ENCODE measurements around the gene SLC38A3.
"Not testable (repeated sequence)": the region's sequence is repeated elsewhere in the genome, so short reads cannot be mapped to it uniquely, and the experiment has no call there.

SLC38A3 gene

GRCh38 chr3:50210510-50211367, 5.7 kb downstream of the SLC38A3 start:
- DNase-seq (ENCODE audit: low read depth) = no peak

GRCh38 chr3:50211368-50211717, 6.3 kb downstream of the SLC38A3 start:
- DNase-seq (ENCODE audit: low read depth) = not testable (repeated sequence)

- DNase-seq (ENCODE audit: low read depth) = no peak
These were observed 6.9 kb downstream of the SLC38A3 start for GRCh38 chr3:50211930-50212329.

DNA sequence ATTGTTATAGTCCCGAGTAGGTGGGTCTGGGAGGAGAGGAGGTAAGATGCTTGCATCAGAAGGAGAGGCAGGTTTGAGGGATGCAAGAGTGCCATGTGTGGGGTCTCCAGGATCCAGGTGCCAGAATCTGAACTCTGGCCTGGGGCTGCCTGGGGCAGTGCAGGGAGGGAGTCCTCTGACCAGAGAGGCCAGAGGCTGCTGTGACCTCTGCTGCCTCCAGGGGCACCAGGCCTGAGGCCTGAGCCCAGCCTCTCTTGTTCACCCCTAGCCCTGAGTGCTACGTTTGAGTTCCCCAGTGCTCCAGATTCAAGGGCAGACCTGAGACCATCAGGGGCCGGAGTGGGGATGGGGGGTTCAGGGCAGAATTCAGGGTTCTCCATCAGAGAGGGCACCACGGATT, 7.4 kb downstream of the SLC38A3 start:
- DNase-seq (ENCODE audit: low read depth) = no peak

DNA sequence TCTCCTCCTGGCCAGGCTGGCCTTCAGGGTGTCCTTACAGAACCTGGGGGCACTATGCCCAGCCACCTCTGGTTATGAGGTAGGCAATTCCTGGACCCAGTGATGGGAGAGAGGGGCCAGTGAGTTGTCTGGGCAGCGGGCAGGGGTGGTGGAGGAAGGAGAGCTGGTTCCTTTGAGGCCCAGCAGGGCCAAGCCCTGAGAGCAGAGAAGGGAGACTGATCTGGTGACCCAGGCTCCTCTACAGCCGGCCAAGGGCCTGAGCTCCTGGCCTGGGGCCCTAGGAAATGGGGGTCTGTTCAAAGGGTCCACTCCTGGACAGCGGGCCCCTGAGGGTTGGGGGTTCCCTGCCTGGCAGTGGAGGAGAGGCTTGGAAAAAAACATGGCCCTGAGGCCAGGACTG, 7.9 kb downstream of the SLC38A3 start:
- no peak for DNase-seq (ENCODE audit: low read depth)

- no peak for DNase-seq (ENCODE audit: low read depth)
These were observed 8.3 kb downstream of the SLC38A3 start for GRCh38 chr3:50213373-50213772.

DNA sequence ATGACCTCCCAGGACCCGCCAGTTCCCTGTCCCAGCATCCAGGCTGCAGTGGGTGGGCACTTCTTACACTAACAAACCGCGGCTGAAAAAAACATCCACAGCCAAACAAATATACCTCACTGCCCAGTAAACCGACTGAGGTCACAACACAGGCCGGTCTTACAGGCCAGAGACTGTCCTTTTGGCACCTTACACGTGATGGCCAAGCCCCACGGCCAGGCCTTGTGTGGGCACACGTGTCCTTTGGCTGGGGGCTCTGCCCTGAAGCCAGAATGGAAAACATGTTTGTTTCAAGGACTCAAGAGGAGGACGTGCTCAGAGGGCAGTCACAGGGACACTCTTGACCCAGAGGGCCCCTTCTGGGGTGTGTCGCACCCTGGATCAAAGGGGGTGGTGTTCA, 9.8 kb downstream of the SLC38A3 start:
- no peak for DNase-seq (ENCODE audit: low read depth)

DNA sequence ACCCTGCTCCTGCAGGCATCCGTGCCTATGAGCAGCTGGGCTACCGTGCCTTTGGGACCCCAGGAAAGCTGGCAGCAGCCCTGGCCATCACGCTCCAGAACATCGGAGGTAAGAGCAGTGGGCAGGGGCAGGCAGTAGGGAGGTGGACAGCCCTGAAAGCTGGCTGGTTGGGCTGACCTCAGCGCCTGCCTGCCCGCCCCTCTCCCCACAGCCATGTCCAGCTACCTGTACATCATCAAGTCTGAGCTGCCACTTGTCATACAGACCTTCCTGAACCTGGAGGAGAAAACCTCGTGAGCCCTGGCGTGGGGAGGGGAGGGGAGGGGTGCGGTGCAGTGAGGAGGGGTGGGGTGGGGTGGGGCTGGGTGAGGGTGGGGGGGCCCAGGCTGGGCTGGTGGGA, 10.5 kb downstream of the SLC38A3 start:
- no peak for DNase-seq (ENCODE audit: low read depth)

DNA sequence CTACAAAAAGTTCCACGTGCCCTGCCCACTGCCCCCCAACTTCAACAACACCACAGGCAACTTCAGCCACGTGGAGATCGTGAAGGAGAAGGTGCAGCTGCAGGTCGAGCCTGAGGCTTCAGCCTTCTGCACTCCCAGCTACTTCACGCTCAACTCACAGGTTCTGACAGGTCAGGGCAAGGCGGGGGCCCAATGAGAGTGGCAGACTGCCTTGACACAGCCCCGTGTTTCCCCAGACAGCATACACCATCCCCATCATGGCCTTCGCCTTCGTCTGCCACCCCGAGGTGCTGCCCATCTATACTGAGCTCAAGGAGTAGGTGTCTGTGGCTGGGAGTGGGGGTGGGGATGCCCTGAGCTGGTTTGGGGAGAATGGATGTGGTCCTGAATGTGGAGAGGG, 12.6 kb downstream of the SLC38A3 start:
- no peak for DNase-seq (ENCODE audit: low read depth)

GRCh38 chr3:50218448-50218847, 13.4 kb downstream of the SLC38A3 start:
- no peak for DNase-seq (ENCODE audit: low read depth)

- DNase-seq (ENCODE audit: low read depth) = no peak
These were observed 14.2 kb downstream of the SLC38A3 start for GRCh38 chr3:50219285-50219684.

DNA sequence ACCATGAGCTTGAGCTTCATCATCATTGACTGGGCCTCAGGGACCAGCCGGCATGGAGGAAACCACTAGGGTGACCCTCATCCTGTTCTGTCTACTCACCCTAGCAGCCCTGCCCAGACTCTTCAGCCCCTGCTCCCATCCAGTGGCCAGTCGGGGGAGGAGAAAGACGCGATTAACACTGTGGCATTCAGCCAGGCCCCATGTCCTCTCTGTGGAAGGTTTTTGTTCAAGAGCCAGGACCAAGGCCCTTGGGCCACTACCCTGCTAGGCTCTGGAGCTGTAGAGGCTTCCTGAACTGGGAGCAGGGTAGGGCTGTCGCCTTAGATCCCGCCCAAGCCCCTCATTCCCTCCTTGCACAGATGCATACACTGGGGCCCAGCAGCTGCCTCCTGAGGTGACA, 15.0 kb downstream of the SLC38A3 start:
- no peak for DNase-seq (ENCODE audit: low read depth)

GRCh38 chr3:50221051-50221410, 16.0 kb downstream of the SLC38A3 start:
- no peak for DNase-seq (ENCODE audit: low read depth)

DNA sequence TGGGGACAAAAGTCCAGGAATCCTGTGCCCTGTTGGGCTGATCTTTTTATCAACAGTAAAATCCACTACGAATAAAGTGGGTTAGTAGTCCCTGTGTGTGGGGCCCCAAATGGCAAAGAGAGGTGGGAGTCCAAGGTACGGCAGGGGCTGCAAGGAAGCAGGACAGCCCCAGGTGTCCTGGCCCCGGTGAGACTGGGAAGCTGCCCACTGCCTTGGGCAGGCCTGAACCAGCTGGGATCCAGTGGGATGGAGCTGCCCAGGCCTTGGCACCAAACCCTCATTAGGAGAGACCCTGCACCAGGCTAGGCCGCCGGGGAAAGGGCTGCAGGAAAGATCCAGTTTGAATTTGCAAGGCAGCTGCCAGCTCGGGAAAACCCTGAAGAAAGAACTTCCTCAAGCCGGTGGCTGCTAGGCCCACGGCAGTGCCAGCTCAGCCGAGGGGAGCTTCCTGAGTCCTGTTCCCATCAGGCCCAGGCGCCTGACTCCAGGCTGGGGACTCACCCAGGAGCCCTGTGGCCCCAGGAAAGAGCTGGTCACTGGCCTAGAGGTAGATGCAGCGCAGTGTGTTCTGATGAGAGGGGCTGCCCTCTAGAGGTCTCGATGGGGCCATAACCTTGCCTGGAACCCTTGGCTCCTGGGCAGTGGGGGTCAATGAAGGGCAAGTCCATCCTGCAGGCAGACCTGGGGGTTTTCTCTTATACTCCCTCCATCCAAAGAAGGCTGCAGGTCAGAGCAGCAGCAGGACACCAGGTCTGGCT, 16.5 kb downstream of the SLC38A3 start:
- DNase-seq (ENCODE audit: low read depth) = no peak

DNA sequence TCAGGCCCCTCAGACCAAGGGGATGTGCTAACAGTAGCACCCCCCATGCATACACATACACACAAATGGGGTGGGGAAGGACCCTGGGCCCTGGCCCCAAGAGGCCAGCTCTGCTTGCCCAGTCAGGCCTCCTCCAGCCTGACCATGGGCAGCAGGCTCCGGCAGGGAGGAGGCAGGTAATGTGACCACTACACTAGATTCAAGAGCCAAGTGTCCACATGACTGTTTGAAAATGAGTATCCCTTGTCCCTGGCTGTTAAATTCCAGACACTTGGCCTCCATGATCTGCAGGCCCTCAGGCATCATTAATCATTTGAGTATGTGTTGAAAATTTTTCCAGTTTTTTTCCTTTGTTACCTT, 17.1 kb downstream of the SLC38A3 start:
- no peak for DNase-seq (ENCODE audit: low read depth)

DNA sequence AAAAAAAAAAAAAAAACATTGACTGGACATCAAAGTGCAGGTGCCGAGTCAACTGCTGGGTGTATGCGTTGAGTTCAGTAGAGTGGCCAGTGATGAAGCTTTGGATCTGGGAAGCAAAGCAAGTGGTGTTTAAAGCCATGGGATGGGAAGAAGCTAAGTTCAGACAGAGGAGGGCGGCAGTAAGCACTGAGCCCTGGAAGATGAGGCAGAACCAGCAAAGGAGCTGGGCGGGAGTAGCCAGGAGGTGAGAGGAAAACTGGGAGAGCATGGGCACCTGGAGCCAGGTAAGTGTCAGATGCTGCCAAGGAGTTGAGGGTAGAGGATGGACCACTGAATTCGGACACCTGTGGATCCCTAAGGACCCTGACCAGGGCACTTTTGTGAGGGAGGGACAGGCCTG, 19.6 kb downstream of the SLC38A3 start:
- no peak for DNase-seq (ENCODE audit: low read depth)

DNA sequence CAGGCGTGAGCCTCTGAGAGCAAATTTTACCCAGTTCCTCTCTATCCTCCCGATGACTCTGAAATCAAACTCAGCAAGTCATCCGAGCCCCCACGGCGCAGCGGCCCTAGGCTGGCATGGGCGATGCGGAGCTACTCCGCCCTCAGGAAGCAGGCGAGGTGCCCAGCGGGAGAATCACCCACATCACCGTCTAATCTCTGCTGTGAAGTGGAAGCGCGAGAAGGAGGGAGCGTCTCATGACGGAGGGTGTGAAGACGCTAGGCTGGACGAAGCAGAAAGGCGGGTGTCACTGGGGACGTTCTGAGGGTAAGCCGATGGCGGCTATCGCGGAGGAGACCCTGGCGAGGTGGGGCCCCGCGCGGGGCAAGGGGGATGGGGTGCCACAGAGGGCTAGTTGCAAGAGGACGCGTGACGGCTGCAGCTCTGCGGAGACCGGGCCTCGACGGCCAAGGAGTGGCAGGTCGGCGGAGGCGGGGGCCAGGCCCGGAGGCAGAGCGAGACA, 21.9 kb downstream of the SLC38A3 start:
- peak; percentile 28 for DNase-seq (ENCODE audit: low read depth)

DNA sequence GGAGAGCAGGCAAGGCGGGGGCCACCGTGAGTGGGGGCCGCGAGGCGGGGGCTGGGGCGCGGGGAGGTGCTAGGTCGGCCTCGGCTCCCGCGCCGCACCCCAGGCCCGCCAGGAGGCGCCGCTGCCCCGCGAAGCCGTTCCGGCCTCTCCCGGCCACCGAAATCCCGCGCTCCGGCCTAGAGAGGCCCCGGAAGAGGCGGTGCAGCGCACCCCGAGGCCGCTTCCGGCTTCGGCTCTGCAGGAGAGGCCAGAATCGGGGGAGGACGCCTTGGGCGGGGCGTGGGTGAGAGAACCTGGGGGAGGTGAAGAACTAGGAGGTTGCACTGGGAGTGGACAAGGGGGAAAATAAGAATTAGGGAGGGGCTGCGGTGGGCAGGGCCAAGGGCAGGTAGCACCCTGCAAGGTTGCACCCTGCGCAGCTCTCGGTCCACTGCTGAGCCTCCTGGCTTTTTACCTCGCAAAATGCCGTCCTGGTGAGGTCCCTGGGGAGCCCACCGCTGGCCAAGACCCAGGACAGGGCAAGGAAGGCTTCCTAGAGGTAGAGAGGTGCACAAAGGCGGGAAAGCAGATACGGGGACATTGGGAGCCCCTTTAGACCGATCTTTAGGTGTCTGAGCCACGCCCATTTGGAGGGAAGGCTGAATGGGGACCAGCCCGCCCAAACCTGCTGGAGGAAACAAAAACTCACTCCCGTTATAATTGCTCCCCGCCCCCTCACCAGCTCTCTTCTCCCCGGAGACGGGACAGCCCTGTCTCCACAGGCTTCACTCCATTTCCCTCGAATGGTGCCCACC, 22.5 kb downstream of the SLC38A3 start:
- DNase-seq (ENCODE audit: low read depth) = peak; percentile 87

DNA sequence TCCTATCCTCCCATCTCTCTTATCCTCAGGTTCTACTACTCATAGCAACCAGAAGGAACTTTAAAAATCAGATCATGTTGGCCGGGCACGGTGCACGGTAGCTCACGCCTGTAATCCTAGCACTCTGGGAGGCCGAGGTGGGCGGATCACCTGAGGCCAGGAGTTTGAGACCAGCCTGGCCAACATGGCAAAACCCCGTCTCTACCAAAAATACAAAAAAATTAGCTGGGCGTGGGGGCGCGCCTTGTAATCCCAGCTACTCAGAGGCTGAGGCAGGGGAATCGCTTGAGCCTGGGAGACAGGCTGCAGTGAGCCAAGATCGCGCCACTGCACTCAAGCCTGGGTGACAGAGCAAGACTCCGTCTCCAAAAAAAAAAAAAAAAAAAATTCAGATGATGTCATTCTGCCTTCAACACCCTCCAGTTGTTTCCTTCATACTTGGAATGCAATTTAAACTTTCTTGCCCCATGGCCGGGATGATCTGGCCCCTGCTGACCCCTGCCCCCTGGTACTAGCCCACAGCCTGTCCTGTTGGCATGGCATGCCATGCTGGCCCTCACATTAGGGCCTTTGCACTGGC, 23.2 kb downstream of the SLC38A3 start:
- DNase-seq (ENCODE audit: low read depth) = not testable (repeated sequence)

DNA sequence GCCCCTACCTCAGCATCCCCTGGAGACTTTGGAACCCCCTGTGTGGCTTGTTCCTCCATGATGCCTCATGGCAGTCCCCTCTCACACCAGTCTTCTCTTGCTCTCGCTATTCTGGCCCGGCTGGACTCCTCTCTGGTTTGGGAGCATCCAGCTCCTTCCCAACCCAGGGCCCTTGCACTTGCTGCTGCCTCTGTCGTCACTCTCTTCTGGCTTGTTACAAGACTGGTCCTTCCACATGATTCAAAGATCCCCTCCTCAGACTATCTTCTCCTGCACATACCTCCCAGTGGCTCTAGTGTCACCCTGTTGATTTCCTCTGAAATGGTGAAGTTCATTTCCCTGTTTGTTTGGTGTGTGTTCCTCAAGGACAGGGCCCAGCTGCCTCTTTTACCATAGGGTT, 24.4 kb downstream of the SLC38A3 start:
- no peak for DNase-seq (ENCODE audit: low read depth)

- DNase-seq (ENCODE audit: low read depth) = no peak
These were observed 25.2 kb downstream of the SLC38A3 start for GRCh38 chr3:50230104-50230793.

GRCh38 chr3:50230794-50231125, 25.7 kb downstream of the SLC38A3 start:
- DNase-seq (ENCODE audit: low read depth) = no peak
